ENCODE data around the gene SFXN3.

The SFXN3 gene

GRCh38 chr10:101067356-101068083, 36.5 kb downstream of the SFXN3 start:
- peak overlapping the region; percentile 76 for H3K4me2 ChIP-seq (ENCODE audit: low read depth, low read length)
- peak; percentile 89 for DNase-seq
- H2AFZ ChIP-seq (ENCODE audit: low read length), result peak overlapping the region; percentile 60
- peaks cover 19% of the 10 kb centered on the region for H3K4me1 ChIP-seq (ENCODE audit: low read length)
- no peaks in the 10 kb centered on the region for H4K20me1 ChIP-seq (ENCODE audit: insufficient read depth, low read length)
- peak overlapping the region; percentile 66 for H3K4me3 ChIP-seq (ENCODE audit: low read length)
- no peaks in the 10 kb centered on the region for H3K9me3 ChIP-seq (replicated peaks; ENCODE audit: insufficient read depth, low read length)
- no peaks in the 10 kb centered on the region for H3K9me2 ChIP-seq (replicated peaks; ENCODE audit: insufficient read depth, low read length)
- H3K9ac ChIP-seq (ENCODE audit: low read length), result peak overlapping the region; percentile 38; the same call in 1 of the 2 replicates
- peaks cover 6% of the 10 kb centered on the region; the same call in 1 of the 2 replicates for H3F3A ChIP-seq (ENCODE audit: insufficient read depth, low read length)
- H3K36me3 ChIP-seq (replicated peaks; ENCODE audit: insufficient read depth, low read length), result no peaks in the 10 kb centered on the region
- no peak overlapping the region; the same call in 1 of the 2 replicates for H3K27ac ChIP-seq (ENCODE audit: low read length)
- TF ChIP-seq EZH2 (optimal IDR thresholded peaks at IDR 0.05; ENCODE audit: low read depth, low read length), result no peak
- TF ChIP-seq CTCF (IDR thresholded peaks at IDR 0.05; ENCODE audit: low read length), result peak; percentile 81
- TF ChIP-seq EZH2phosphoT487 (IDR thresholded peaks at IDR 0.05; ENCODE audit: low read length), result no peak
- H3K27me3 ChIP-seq (replicated peaks; ENCODE audit: insufficient read depth, low read length), result no peaks in the 10 kb centered on the region
- no peaks in the 10 kb centered on the region for H3K79me2 ChIP-seq (ENCODE audit: low read length)

- DNase-seq, result no peak
- Histone ChIP-seq H3K27ac (ENCODE audit: low read length) (no peak overlapping the region), H3K36me3 (replicated peaks; ENCODE audit: insufficient read depth, low read length) (no peaks in the 10 kb centered on the region), H2AFZ (ENCODE audit: low read length) (no peak overlapping the region), H3K4me2 (ENCODE audit: low read depth, low read length) (no peak overlapping the region), H3K4me1 (ENCODE audit: low read length) (peaks cover 19% of the 10 kb centered on the region), H3K9ac (ENCODE audit: low read length) (no peak overlapping the region), H4K20me1 (ENCODE audit: insufficient read depth, low read length) (no peaks in the 10 kb centered on the region), H3F3A (ENCODE audit: insufficient read depth, low read length) (peaks cover 6% of the 10 kb centered on the region; the same call in 1 of the 2 replicates), H3K79me2 (ENCODE audit: low read length) (no peaks in the 10 kb centered on the region), H3K9me3 (replicated peaks; ENCODE audit: insufficient read depth, low read length) (no peaks in the 10 kb centered on the region), H3K4me3 (ENCODE audit: low read length) (no peak overlapping the region), H3K9me2 (replicated peaks; ENCODE audit: insufficient read depth, low read length) (no peaks in the 10 kb centered on the region), H3K27me3 (replicated peaks; ENCODE audit: insufficient read depth, low read length) (no peaks in the 10 kb centered on the region)
- TF ChIP-seq EZH2 (optimal IDR thresholded peaks at IDR 0.05; ENCODE audit: low read depth, low read length) (no peak), CTCF (IDR thresholded peaks at IDR 0.05; ENCODE audit: low read length) (no peak), EZH2phosphoT487 (IDR thresholded peaks at IDR 0.05; ENCODE audit: low read length) (no peak)
Observed at GRCh38 chr10:101069441-101069840, 38.4 kb downstream of the SFXN3 start.

- Histone ChIP-seq H2AFZ (ENCODE audit: low read length) (no peak overlapping the region), H3F3A (ENCODE audit: insufficient read depth, low read length) (peaks cover 6% of the 10 kb centered on the region; the same call in 1 of the 2 replicates), H4K20me1 (ENCODE audit: insufficient read depth, low read length) (no peaks in the 10 kb centered on the region), H3K27ac (ENCODE audit: low read length) (no peak overlapping the region), H3K27me3 (replicated peaks; ENCODE audit: insufficient read depth, low read length) (no peaks in the 10 kb centered on the region), H3K4me2 (ENCODE audit: low read depth, low read length) (no peak overlapping the region), H3K9ac (ENCODE audit: low read length) (no peak overlapping the region), H3K9me3 (replicated peaks; ENCODE audit: insufficient read depth, low read length) (no peaks in the 10 kb centered on the region), H3K4me1 (ENCODE audit: low read length) (peaks cover 20% of the 10 kb centered on the region), H3K36me3 (replicated peaks; ENCODE audit: insufficient read depth, low read length) (no peaks in the 10 kb centered on the region), H3K4me3 (ENCODE audit: low read length) (no peak overlapping the region), H3K79me2 (ENCODE audit: low read length) (no peaks in the 10 kb centered on the region), H3K9me2 (replicated peaks; ENCODE audit: insufficient read depth, low read length) (no peaks in the 10 kb centered on the region)
- no peak for TF ChIP-seq EZH2phosphoT487 (IDR thresholded peaks at IDR 0.05; ENCODE audit: low read length)
- TF ChIP-seq EZH2 (optimal IDR thresholded peaks at IDR 0.05; ENCODE audit: low read depth, low read length), result no peak
- no peak for TF ChIP-seq CTCF (IDR thresholded peaks at IDR 0.05; ENCODE audit: low read length)
- no peak for DNase-seq
Observed at GRCh38 chr10:101070098-101070497, 39.1 kb downstream of the SFXN3 start.
